G401 (cell line): ENCODE results near the gene BACH1. TPM values are rescaled to one million over a fixed set of nuclear protein-coding genes. Genes with fewer than 3 reads are reported as not detected.
"Not testable (repeated sequence)": the region's sequence is repeated elsewhere in the genome, so short reads cannot be mapped to it uniquely, and the experiment has no call there.

Experiments used
- DNase-seq: peaks from one replicate; pipeline ENCODE4 v3.0.0-alpha.2; 2015; ENCODE audit warnings: low spot score
- in situ Hi-C: cut with HindIII; loops from 2 replicates; pipeline ENCODE4 v1.10.0; 2016; ENCODE audit warnings: low sequenced_read_pairs, mixed read lengths
- total RNA-seq: library from RNA; depleted of rRNA; stranded (reverse); fragments of >200 nt; shearing (Covaris generic); gene quantifications from 2 replicates; pipeline ENCODE4 v1.2.3, GENCODE V29; 2014

Gene BACH1
- total RNA-seq, 1 experiment from 2014 or later = 45.2 TPM

- no peak for DNase-seq
- in situ Hi-C loops = no loop called here
Measured at GRCh38 chr21:29334717-29335428, 36.2 kb downstream of the BACH1 start.

DNA sequence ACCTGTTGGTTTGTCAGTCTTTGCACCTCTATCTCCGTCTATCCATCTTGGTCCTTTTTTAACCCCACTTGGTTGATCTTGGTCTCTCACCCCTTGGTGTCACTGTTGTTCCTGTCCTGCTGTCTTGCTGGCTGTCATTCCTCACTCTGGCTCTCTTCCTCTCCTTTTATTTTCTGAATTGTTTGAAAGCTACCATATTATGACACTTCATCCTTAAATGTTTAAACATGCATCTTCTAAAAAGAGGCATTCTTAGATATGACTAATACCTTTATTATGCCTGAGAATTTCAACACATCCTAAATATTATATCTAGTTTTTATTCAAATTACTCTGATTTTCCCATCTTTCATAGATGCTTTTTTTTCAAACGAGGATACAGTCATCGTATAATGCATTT is 37.0 kb downstream of the BACH1 start:
- DNase-seq = no peak
- in situ Hi-C loops = no loop called here

DNA sequence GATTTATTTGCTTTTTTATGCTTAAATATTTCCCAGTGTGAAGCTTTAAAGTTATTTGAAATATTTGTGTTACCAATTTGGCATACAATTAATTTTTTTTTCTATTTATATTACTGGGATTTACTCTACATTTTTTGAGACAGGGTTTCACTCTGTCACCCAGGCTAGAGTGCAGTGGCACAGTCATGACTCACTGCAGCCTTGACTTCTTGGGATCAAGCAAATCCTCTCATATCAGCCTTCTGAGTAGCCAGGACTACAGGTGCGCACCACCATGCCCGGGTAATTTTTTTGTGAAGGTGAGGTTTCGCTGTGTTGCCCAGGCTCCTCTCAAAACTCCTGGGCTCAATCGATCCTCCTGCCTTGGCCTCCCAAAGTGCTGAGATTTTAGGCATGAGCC is 39.5 kb downstream of the BACH1 start:
- in situ Hi-C loops = no loop called here
- DNase-seq = no peak

DNA sequence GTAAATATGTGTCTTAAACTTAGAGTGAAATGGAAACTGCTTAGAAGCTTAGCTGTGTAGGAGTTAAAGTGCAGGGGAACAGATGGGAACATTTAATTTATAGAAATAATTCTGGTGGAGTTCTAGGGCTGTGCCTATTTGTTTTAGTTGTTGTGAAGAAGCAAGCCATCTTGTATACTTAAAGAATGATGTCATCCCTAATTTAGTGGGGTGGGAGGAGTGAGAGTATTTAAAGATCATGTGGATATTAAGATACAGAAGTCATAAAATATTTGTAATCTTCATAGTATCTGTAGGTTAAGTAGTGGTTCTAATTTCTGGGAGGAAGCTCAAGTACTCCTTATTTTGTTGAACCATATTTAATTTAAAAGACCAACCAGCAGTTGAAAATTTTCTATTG is 41.5 kb downstream of the BACH1 start:
- in situ Hi-C loops = no loop called here
- DNase-seq = no peak

- in situ Hi-C loops = no loop called here
- peak; percentile 71 for DNase-seq
Measured at GRCh38 chr21:29342363-29342957, 43.7 kb downstream of the BACH1 start.

DNA sequence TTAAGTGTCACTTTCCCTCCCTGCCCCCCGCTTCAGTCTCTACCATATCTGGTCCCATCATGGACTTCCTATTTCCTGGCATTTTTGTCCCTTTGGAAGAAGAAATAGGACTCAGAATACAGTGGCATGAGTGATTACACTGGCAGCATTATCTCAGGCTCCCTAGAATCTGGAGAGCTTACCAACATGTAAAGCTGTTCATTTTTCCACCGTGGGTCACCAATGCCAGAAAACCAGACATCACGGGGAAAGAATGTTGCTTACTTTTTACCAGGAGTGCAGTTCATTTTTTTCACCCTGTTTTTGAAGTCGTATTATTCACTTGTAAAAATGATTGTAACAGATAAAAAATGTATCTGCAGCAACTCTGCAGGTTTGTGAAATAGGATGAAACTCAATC is 44.8 kb downstream of the BACH1 start:
- in situ Hi-C loops = no loop called here
- DNase-seq = no peak

- in situ Hi-C loops = no loop called here
Measured at GRCh38 chr21:29346281-29346680, 47.6 kb downstream of the BACH1 start.

DNA sequence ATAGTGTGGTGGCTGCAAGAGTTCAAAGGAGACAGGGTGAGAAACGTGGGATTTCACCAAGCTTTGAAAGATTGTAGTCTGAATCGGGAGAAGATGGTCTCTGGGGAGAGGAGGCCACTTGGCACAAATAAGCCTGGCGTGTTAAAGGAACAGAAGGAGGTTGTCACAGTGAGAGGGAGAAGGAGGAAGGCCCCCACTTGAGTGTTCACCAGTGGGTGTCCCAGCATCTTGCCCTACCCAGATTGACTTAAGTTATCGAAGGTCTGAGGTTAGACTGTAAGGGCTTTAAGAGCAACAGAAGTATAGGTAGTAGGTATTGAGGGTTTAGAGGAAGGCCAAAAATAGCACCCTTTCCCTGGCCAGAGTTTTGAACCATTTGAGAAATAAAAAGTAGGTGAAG is 48.0 kb downstream of the BACH1 start:
- DNase-seq = no peak
- in situ Hi-C loops = no loop called here

More at GRCh38 chr21:29346281-29346680, 47.6 kb downstream of the BACH1 start:
- DNase-seq = no peak

DNA sequence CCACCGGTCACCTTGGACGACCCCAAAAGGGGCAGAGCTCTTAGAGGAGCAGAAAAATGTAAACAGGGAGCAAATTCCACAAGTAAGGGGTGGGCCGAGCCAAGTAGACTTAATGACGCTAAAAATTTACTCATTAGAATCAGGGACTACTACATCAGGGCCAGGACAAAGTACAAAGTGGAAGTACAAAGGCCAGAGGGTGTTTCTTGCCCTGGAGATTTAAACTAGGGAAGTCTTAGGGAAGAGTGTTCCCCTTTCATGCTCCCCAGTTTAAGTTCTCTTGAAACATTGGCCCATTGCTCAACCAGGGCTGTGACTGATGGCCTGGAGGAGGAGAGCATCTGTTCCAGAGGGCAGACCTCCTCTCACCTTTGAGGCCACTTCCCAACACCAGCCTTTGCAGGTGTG is 48.6 kb downstream of the BACH1 start:
- in situ Hi-C loops = no loop called here
- DNase-seq = no peak

DNA sequence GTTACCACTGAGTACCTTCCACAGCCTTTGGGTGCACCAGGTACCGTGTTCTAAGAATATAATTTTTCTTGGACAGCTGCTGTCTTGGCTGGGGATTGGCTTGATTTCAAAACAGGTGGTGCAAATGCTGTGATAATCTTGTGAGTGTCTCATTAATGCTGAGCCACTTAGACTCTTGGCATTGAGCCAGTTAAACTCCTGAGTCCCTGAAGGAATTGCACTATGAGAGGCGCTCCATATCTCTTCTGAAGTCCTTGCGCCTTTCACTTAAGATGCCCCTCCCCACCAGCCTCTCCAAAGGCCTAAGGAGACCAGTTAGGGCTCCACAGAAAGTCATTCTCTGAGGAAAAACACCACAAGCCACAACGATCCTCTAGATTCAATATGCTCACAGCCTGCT is 51.0 kb downstream of the BACH1 start:
- in situ Hi-C loops = no loop called here
- no peak for DNase-seq

- in situ Hi-C loops = no loop called here
- DNase-seq = no peak
Measured at GRCh38 chr21:29350246-29350779, 51.6 kb downstream of the BACH1 start.

GRCh38 chr21:29351691-29352090 is 53.0 kb downstream of the BACH1 start:
- in situ Hi-C loops = no loop called here
- DNase-seq = no peak

GRCh38 chr21:29355043-29355710 is 56.5 kb downstream of the BACH1 start:
- in situ Hi-C loops = not testable (repeated sequence)

GRCh38 chr21:29356291-29356690 is 57.6 kb downstream of the BACH1 start:
- DNase-seq, in situ Hi-C loops: not testable (repeated sequence)

More at GRCh38 chr21:29355043-29355710, 56.5 kb downstream of the BACH1 start:
- not testable (repeated sequence) for DNase-seq

GRCh38 chr21:29356810-29357209 is 58.1 kb downstream of the BACH1 start:
- in situ Hi-C loops, DNase-seq: not testable (repeated sequence)

GRCh38 chr21:29359718-29360117 is 61.0 kb downstream of the BACH1 start:
- in situ Hi-C loops = no loop called here

DNA sequence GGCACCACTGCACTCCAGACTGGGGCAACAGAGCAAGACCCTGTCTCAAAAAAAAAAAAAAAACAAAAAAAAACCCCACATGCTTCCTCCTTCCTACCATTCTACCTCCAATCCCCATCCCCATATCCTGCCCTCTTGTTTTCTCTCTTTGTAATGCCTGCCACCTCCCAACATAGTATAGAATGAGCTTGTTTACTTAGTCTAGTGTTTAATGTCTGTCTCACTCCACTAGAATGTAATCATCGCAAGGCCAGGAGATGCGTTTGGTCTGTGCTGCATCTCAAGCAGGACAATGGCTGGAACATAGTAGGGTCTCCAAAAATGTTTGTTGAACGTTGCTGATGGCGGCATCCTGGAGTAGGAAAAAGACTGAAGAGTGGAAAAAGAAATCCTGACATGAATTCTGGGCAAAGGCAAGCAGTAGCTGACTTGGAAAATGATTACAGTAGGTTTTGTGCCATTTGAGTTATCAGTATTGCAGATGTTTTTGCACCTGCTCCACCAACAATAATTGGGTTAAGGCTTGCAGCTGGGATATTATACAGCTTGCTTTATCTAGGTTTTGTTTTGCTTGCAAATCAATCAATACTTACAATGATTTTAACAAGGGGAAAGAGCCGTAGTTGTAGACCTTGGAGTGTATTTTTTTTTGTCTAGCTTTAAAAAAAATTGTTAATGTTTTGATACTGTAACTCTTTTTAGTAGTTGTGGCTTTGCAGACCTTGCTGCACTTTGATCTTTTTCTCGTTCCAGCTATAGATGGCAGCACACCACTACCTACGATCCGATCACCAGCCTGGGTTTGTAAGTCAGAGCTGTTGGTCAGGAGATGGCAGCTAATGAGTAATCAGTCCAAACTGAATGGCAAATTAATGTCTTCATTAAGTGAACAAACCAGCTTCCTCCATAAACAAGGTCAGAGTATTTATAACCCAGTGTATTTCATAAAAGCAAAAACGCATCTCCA is 62.4 kb downstream of the BACH1 start:
- peak; percentile 47 for DNase-seq
- in situ Hi-C loops = no loop called here

More at GRCh38 chr21:29359718-29360117, 61.0 kb downstream of the BACH1 start:
- DNase-seq = no peak

GRCh38 chr21:29362758-29363157 is 64.0 kb downstream of the BACH1 start:
- in situ Hi-C loops = no loop called here
- no peak for DNase-seq

- peak; percentile 91 for DNase-seq
- in situ Hi-C loops = no loop called here
Measured at GRCh38 chr21:29365661-29366265, 67.0 kb downstream of the BACH1 start.
